Tibial nerve (tissue), 4 donors: ENCODE data around the gene STRIP2. TPM values are rescaled to one million over a fixed set of nuclear protein-coding genes. Genes with fewer than 3 reads are reported as not detected.
"Not testable (repeated sequence)": the region's sequence is repeated elsewhere in the genome, so short reads cannot be mapped to it uniquely, and the experiment has no call there.

Source experiments
- DNase-seq, 2 donors: peaks; one replicate each; pipeline ENCODE4 v3.0.0-alpha.2; 2019; ENCODE audit warnings: low spot score in 2 of 2
- H3K27ac ChIP-seq, 4 donors: fragments of 200-600 bp; sonication (generic) in 3 of 4; one replicate each; pipeline ENCODE4 v1.5.1; 2017 to 2019; ENCODE audit warnings: mild to moderate bottlenecking in 1 of 4
- H3K27me3 ChIP-seq, 2 donors: fragments of 200-600 bp; sonication (generic) in 1 of 2; one replicate each; pipeline versions ENCODE4 v1.5.1 to v1.6.0; 2017 to 2019
- H3K36me3 ChIP-seq, 3 donors: fragments of 200-600 bp; sonication (generic); one replicate each; pipeline ENCODE4 v1.5.1; 2018 to 2019
- H3K4me1 ChIP-seq, 4 donors: fragments of 200-600 bp; sonication (generic) in 3 of 4; one replicate each; pipeline ENCODE4 v1.5.1; 2017 to 2019
- H3K4me3 ChIP-seq, 4 donors: fragments of 200-600 bp; sonication (generic) in 3 of 4; one replicate each; pipeline ENCODE4 v1.5.1; 2017 to 2019; ENCODE audit warnings: mild to moderate bottlenecking in 1 of 4, moderate library complexity in 1 of 4
- H3K9me3 ChIP-seq, 4 donors: fragments of 200-600 bp; sonication (generic) in 3 of 4; one replicate each; pipeline ENCODE4 v1.5.1; 2017 to 2019
- CTCF ChIP-seq, 5 experiments: fragments of 200-600 bp in 3 of 5; fragments of 450-650 bp in 2 of 5; sonication (generic) in 3 of 5; IDR thresholded peaks; one replicate each; pipeline ENCODE4 v1.5.1; 2016 to 2019; ENCODE audit warnings: antibody characterized with exemption in 5 of 5, mild to moderate bottlenecking in 3 of 5, moderate library complexity in 2 of 5
- EP300 ChIP-seq, 2 donors: sonication (generic); formaldehyde crosslinking; IDR thresholded peaks; one replicate each; pipeline ENCODE4 v1.6.1; 2017; ENCODE audit warnings: antibody characterized with exemption in 2 of 2, mild to moderate bottlenecking in 1 of 2
- POLR2A ChIP-seq, 2 donors: fragments of 450-650 bp; IDR thresholded peaks; one replicate each; pipeline ENCODE4 v1.6.1; 2017; ENCODE audit warnings: antibody characterized with exemption in 2 of 2, mild to moderate bottlenecking in 2 of 2, moderate library complexity in 2 of 2
- WGBS, 2 donors: methylation state at CpG; one replicate each; pipeline ENCODE4 v1.1.5; 2018; 5-methylcytosine and 5-hydroxymethylcytosine counted together
- total RNA-seq, 4 donors: library from RNA; depleted of rRNA; stranded (reverse); fragments of >200 nt; gene quantifications; one replicate each; pipeline ENCODE4 v1.1.0, GENCODE V29; 2016

Gene STRIP2
- total RNA-seq, 4 donors from 2014 or later, result 0.30 to 0.44 (median 0.41) TPM

DNA sequence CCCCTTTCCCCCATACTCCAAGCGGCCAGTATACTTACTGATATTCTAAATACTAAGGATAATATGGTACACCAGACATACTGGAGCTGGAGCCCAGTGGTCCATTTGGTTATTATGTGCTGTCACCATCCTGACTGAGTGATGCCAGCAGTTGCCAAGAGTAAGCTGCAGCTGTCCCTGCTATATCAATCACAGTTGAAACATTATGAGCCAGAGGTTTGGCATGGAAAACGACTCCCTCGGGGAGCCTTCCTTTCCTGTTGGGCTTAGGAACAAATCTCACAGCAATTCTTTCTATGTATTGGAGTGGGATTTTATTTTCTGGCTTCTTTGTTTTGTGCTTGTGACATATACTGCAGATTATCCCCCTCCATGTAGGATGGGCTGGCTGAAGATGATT, 32.6 kb downstream of the STRIP2 start:
- Histone ChIP-seq H3K27me3 (no peaks in the 10 kb centered on the region), H3K9me3 (no peaks in the 10 kb centered on the region), H3K27ac (no peak overlapping the region), H3K36me3 (no peaks in the 10 kb centered on the region), H3K4me3 (no peak overlapping the region), H3K4me1 (no peaks in the 10 kb centered on the region)
- TF ChIP-seq POLR2A (IDR thresholded peaks at IDR 0.05) (no peak), CTCF (IDR thresholded peaks at IDR 0.05) (no peak), EP300 (IDR thresholded peaks at IDR 0.05) (no peak)
- WGBS, 2 donors, result 70 to 79% methylated on average over 3 of the region's 3 CpGs
- no peak for DNase-seq

DNA sequence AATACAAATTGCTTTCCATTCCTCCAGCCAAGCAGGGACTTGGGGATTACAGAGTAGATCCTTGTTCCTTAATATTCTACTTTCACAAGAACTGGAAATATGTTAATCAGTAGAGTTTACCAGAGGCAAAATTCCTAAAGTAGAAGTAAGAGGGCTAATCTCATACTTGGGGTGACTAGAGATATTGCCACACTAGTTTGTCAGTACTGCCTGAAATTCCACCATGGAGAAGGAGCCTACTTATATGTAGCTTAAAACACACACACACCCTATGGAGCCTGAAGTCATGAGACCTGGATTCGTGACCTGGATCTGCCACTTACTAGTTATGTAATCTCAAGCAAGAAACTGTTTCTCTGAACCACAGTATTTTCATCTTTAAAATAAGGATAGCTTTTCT, 33.9 kb downstream of the STRIP2 start:
- no peak overlapping the region for H3K27ac ChIP-seq
- DNase-seq, result no peak
- no peaks in the 10 kb centered on the region for H3K27me3 ChIP-seq
- no peaks in the 10 kb centered on the region for H3K36me3 ChIP-seq
- H3K4me3 ChIP-seq, result no peak overlapping the region
- no peaks in the 10 kb centered on the region for H3K9me3 ChIP-seq
- TF ChIP-seq EP300 (IDR thresholded peaks at IDR 0.05), result no peak
- 92 to 100% methylated on average over 1 of the region's 1 CpG for WGBS, 2 donors
- H3K4me1 ChIP-seq, result no peaks in the 10 kb centered on the region

DNA sequence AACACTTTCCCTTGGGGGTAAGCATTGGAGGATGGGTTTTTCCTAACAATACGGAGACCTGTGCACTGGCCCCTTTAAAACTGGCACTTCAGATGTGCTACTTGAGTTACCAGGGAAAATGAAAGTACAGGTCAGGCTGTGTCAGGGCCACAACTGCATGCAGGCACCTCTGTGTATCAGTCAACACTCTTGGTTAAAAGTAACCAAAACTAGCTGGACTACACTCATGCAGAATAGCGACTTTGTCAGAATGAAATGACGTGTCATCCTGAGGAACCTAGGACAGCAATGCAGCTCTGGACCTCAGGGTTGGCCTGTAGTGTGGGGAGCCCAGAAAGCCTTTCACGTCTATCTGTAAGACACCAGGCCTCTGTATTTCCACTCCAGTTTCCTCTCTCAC, 34.3 kb downstream of the STRIP2 start:
- H3K4me1 ChIP-seq, result no peaks in the 10 kb centered on the region
- no peaks in the 10 kb centered on the region for H3K9me3 ChIP-seq
- H3K36me3 ChIP-seq, result no peaks in the 10 kb centered on the region
- no peak overlapping the region for H3K27ac ChIP-seq
- H3K4me3 ChIP-seq, result no peak overlapping the region
- no peaks in the 10 kb centered on the region for H3K27me3 ChIP-seq
- DNase-seq, result no peak
- TF ChIP-seq EP300 (IDR thresholded peaks at IDR 0.05) (no peak), POLR2A (IDR thresholded peaks at IDR 0.05) (no peak), CTCF (IDR thresholded peaks at IDR 0.05) (no peak)
- 82 to 91% methylated on average over 4 of the region's 4 CpGs for WGBS, 2 donors

DNA sequence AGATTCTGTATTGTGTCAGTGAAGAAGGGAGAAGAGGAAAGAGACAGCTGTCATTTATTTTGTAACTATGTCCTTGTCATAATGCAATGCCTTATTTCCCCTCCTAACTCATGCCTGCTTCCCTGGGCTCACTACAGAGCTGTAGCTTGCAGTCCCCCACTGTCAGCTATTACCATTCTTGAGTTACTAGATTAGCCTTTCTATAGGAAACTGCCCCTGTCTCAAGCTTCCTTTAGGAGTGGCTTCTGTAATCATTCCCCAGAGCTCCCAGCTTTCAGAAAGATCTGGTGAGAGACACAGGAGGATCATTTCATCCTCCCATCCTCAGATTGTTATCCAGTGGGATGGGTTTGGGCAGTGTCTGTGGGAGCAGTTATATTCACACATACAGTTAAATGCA, 35.7 kb downstream of the STRIP2 start:
- Histone ChIP-seq H3K4me1 (no peaks in the 10 kb centered on the region), H3K27me3 (no peaks in the 10 kb centered on the region), H3K9me3 (no peaks in the 10 kb centered on the region), H3K4me3 (no peak overlapping the region), H3K36me3 (no peaks in the 10 kb centered on the region), H3K27ac (no peak overlapping the region)
- DNase-seq, result no peak
- TF ChIP-seq CTCF (IDR thresholded peaks at IDR 0.05) (no peak), EP300 (IDR thresholded peaks at IDR 0.05) (no peak), POLR2A (IDR thresholded peaks at IDR 0.05) (no peak)

- DNase-seq, result no peak
- H3K4me3 ChIP-seq, result no peak overlapping the region
- H3K36me3 ChIP-seq, result no peaks in the 10 kb centered on the region
- H3K27me3 ChIP-seq, result no peaks in the 10 kb centered on the region
- no peaks in the 10 kb centered on the region for H3K4me1 ChIP-seq
- WGBS, 2 donors, result 90 to 93% methylated on average over 1 of the region's 1 CpG
- no peak for TF ChIP-seq EP300 (IDR thresholded peaks at IDR 0.05)
- TF ChIP-seq CTCF (IDR thresholded peaks at IDR 0.05), result no peak
- TF ChIP-seq POLR2A (IDR thresholded peaks at IDR 0.05), result no peak
- H3K9me3 ChIP-seq, result no peaks in the 10 kb centered on the region
- H3K27ac ChIP-seq, result no peak overlapping the region
Measured at GRCh38 chr7:129470411-129470810, 36.2 kb downstream of the STRIP2 start.

DNA sequence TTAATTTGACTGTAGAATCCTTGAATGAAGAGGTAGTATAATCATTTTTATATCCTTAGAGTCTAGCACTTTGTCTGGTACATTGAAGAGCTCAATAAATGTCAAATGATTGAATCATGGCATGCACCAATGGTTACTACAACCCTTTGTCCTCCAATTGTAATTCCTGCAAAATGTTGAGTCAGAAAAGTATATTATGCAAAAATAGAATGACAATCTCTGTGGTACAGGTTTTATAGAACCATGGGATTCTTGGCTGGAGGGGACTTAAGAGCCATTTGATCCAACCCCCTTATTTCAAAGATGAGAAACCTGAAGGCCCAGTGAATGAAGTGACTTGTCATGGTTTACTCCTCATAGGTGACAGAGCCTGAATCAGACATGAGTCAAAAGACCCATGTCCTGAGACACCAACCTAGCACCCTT, 37.2 kb downstream of the STRIP2 start:
- no peaks in the 10 kb centered on the region for H3K36me3 ChIP-seq
- DNase-seq, result no peak
- TF ChIP-seq POLR2A (IDR thresholded peaks at IDR 0.05), result no peak
- TF ChIP-seq CTCF (IDR thresholded peaks at IDR 0.05), result no peak
- no peak for TF ChIP-seq EP300 (IDR thresholded peaks at IDR 0.05)
- no peaks in the 10 kb centered on the region for H3K9me3 ChIP-seq
- no peaks in the 10 kb centered on the region for H3K27me3 ChIP-seq
- no peaks in the 10 kb centered on the region for H3K4me1 ChIP-seq
- H3K4me3 ChIP-seq, result no peak overlapping the region
- no peak overlapping the region for H3K27ac ChIP-seq

- 81 to 89% methylated on average over 8 to 14 of the region's 27 CpGs for WGBS, 2 donors
- H3K36me3 ChIP-seq, result not testable (repeated sequence)
Measured at GRCh38 chr7:129475931-129476330, 41.7 kb downstream of the STRIP2 start.

GRCh38 chr7:129476398-129476797, 42.2 kb downstream of the STRIP2 start:
- H3K36me3 ChIP-seq, H3K27ac ChIP-seq, H3K4me1 ChIP-seq, H3K9me3 ChIP-seq, DNase-seq, H3K4me3 ChIP-seq, H3K27me3 ChIP-seq: not testable (repeated sequence)
- 85% methylated on average over 5 of the region's 27 CpGs; no CpG with 5 or more reads in 1 of the 2 donors for WGBS, 2 donors

More at GRCh38 chr7:129475931-129476330, 41.7 kb downstream of the STRIP2 start:
- not testable (repeated sequence) for H3K27ac ChIP-seq, H3K9me3 ChIP-seq, DNase-seq, H3K27me3 ChIP-seq, H3K4me1 ChIP-seq, H3K4me3 ChIP-seq
